GM19025 (cell line): ENCODE results near the gene GMPR.

ENCODE experiments used
- ATAC-seq: cut with Tn5 transposase; IDR thresholded peaks from one replicate; pipeline ENCODE4 v1.9.1; 2021; ENCODE audit warnings: mild to moderate bottlenecking, low read depth, moderate library complexity; ENCODE audit not compliant: unreplicated experiment

GMPR gene

GRCh38 chr6:16295060-16295459 is 56.7 kb downstream of the GMPR start:
- no peak for ATAC-seq

DNA sequence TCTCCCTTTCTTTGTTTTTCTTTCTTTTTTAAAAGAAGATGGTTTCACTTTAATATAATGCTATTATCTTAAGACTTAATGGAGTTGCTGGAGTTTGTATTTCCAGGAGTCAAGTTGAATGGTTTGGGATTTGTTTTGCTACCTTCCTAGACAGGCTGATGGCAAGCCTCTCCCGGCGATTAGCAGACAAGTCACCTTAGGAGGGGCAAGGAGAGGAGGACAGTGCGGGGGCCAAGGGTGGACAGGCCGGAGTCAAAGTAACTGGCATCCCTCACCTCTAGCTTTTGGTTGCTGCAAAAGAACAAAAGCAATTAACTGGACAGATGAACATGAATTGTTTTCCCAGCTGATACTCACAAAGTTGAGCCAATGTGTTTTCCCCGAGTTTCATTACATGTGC is 57.1 kb downstream of the GMPR start:
- ATAC-seq, result no peak

GRCh38 chr6:16296061-16296670 is 57.8 kb downstream of the GMPR start:
- no peak for ATAC-seq

DNA sequence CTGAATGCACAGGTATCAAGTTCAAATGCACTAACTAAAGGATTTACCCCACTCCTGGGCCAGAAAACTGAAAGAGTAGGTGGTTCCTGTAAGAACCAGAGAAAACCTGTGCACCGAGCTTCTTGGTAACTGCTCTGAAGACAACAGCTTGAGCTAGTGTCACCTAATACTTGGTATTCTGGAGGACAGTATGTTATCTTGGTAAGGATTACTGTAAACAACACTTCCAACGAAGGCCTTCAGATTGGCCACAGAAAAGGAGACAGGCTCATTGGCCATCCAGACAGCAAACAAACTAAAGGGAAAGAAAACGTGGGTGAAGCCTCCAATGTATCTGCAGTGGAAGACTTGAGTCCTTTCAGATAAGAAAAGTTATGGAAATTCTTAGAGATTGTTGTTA is 61.5 kb downstream of the GMPR start:
- no peak for ATAC-seq

- peak; percentile 60 for ATAC-seq
These were observed 63.1 kb downstream of the GMPR start for GRCh38 chr6:16301511-16301910.

DNA sequence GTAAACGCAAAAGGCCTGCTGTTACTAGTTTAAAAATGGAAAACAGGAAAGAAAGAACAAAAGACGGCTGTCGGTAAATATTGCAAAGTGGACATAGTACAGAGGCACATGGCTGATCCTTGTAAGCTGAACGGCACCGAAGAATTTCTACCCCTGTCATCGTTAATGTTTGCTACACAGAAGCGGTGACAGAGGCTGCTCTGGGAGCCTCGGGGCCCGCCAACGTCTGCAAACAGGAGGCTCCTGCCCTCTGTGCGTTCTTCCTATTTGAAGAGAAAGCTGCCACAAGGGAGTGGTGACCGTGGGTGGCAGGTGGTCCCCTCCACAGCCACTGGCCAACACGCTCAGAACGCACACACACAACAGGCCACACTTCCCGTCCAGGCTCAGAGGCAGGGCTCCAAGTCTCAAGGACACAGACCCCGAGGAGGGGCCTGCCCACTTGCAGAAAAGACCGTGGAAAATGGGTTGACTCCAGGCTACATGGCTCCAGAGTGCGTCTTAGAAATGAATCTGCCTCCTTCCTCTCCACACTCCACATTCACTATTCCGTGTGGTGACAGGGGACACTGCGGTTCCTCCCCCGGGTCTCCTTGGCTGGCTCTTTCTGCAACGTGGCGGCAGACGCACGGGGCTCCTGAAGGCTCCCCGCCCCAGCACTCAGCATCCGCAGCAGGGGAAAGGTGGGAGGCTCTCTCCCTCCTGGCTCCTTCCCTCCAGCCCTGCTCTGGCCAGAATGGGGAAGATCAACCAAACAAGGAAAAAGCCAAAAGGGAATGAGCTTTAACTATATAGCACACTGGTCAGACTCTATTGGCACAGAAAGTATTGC is 64.5 kb downstream of the GMPR start:
- no peak for ATAC-seq

- ATAC-seq, result peak; percentile 69
These were observed 66.9 kb downstream of the GMPR start for GRCh38 chr6:16305246-16305725.

DNA sequence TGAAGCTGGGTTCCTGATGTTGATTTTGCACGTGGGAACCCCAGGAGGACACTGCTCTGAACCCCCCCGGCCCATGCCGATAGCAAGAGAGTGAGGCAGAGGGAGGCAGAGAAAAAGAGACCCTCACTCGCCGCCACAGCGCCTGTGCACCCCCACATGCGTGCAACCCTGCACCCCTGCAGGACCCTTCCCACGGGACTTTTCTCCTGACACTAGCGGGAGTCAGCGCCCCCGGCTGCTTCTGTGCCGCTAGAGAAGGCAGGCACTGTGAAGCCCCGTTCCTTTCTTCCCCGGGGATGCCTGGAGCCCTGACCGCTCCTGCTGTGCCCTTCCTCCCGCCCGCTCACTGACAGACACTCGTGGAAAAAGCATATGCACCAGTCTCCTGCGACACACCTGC is 67.4 kb downstream of the GMPR start:
- ATAC-seq, result peak; percentile 15

DNA sequence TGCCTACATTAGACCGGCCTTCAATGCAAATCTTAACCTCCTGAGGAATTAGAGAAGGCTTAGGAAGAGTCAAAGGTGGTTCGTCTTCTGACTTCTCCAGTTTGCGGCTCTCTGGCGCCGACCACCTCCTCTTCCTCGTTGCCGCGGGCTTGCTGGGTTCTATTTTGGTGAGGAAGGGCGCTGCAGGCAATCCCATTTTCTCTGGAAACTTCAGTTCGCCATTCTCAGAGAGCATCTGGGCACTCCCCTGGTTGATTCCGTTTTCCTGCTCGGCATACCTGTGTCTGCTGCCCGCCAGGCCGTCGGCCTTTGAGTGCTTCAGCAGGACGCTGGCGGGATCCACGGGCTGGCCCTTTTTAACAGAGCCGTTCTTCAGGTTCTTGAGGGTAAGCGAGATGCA is 67.9 kb downstream of the GMPR start:
- ATAC-seq, result no peak

DNA sequence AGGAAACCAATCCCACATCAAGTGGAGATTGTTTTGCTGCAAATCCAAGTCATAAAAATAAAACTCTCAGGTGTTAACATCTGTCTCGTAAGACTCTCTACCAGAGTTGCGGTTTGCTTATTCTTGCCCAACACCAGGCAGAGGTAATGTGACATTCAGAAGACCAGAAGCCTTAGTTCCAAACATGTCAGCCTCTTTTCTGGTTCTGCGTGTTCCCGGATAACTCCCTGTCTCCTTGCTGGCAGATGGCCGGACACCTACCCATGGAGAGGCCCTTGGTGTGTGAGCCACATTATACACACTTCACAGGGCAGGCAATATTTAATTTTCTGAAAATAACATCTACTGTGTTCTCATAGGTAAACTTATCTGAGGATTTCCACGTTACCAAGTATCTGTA is 73.4 kb downstream of the GMPR start:
- no peak for ATAC-seq

DNA sequence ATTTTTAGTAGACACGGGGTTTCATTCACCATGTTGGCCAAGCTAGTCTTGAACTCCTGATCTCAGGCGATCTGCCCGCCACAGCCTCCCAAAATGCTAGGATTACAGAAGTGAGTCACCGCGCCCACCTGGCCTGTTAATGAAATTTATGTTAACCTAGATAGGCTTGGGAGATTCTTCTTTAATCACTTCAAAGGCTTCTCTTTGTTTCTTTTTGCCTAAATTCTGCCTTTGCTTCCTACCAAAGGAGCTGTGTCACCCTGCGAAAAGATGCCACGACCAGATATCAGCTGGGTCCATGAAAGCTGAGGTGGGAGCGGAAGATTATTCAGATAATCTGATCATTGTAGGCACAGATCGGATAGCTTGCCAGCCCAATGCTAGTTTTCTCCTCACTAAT is 75.3 kb downstream of the GMPR start:
- ATAC-seq, result no peak

DNA sequence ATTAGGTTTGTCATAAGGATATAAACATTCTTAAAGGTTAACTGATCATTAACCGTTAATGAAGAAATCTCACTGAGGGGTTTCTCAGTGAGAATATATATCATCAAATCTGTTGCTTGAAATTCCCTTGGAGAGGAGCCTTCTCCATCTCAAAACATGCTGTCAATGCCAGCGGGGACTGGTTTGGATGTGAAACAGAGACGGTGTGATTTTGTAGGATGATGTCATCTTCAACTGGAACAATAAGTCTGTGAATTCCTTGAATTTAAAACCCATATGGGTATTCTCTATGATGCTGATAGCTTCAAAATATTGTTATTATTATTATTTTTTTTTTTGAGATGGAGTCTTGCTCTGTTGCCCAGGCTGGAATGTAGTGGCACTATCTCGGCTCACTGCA is 75.9 kb downstream of the GMPR start:
- ATAC-seq, result no peak

GRCh38 chr6:16316741-16317251 is 78.4 kb downstream of the GMPR start:
- no peak for ATAC-seq

GRCh38 chr6:16318538-16318937 is 80.2 kb downstream of the GMPR start:
- ATAC-seq, result no peak

GRCh38 chr6:16318953-16319720 is 80.8 kb downstream of the GMPR start:
- ATAC-seq, result no peak

GRCh38 chr6:16319813-16320532 is 81.6 kb downstream of the GMPR start:
- peak; percentile 42 for ATAC-seq

- no peak for ATAC-seq
These were observed 82.3 kb downstream of the GMPR start for GRCh38 chr6:16320533-16321340.

DNA sequence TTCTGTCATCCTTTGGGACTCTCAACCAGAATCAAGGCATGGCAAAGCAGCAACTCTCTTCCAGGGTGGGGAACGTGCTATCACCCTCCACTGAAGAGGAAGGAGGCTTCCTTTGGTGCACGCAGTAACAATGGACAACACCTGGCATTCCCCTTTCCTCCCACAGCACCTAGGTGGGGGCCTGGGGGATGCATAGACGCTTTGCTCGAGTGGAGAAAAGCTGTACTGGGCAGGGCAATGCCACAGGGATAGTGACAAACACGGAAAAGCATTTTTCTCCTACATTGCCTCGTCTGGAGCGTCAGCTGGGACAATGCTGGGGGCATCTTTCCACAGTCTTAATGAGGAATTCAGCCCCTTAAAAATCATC is 82.9 kb downstream of the GMPR start:
- no peak for ATAC-seq

- no peak for ATAC-seq
These were observed 83.4 kb downstream of the GMPR start for GRCh38 chr6:16321826-16322225.
